ENCODE measurements around the gene MT1G. TPM values are rescaled to one million over a fixed set of nuclear protein-coding genes. Genes with fewer than 3 reads are reported as not detected.

Gene MT1G
- total RNA-seq, 4 donors from 2014 or later = 410 to 930 (median 704) TPM

DNA sequence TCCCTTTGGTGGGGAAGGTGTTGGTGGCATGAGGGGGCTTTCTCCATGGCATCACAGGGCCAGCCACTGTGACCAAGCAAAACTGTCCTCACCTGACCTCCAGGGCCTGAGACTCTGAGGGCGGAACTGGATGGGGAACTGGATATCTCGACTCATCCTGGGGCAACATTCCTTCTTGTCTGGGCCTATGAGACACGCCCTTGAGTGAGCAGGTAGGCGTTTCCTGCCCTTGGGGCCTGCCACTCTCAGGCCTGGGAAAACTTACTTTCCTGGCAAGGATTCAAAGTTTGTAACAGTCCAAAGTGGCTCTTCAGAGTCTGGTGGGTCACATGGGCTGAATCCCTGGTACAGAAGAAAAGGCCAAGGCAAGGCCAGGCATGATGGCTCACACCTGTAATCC is 24.0 kb upstream of the MT1G start:
- Histone ChIP-seq H3K27ac (peak overlapping the region; percentile 63 to 81 (median 74)), H3K4me1 (peaks cover 4 to 14% of the 10 kb centered on the region in 2 donors), H3K27me3 (no peaks in the 10 kb centered on the region), H3K36me3 (no peaks in the 10 kb centered on the region), H3K9me3 (no peaks in the 10 kb centered on the region), H3K4me3 (replicated peaks in 1 of 3) (no peak overlapping the region)
- peak; percentile 91 to 94 for DNase-seq
- TF ChIP-seq POLR2A (IDR thresholded peaks at IDR 0.05) = peak in 1 of 2 donors; percentile 49
- TF ChIP-seq, protein P1, sequence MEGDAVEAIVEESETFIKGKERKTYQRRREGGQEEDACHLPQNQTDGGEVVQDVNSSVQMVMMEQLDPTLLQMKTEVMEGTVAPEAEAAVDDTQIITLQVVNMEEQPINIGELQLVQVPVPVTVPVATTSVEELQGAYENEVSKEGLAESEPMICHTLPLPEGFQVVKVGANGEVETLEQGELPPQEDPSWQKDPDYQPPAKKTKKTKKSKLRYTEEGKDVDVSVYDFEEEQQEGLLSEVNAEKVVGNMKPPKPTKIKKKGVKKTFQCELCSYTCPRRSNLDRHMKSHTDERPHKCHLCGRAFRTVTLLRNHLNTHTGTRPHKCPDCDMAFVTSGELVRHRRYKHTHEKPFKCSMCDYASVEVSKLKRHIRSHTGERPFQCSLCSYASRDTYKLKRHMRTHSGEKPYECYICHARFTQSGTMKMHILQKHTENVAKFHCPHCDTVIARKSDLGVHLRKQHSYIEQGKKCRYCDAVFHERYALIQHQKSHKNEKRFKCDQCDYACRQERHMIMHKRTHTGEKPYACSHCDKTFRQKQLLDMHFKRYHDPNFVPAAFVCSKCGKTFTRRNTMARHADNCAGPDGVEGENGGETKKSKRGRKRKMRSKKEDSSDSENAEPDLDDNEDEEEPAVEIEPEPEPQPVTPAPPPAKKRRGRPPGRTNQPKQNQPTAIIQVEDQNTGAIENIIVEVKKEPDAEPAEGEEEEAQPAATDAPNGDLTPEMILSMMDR (IDR thresholded peaks at IDR 0.05) = no peak
- intact Hi-C loops (cut with DNase I) = no loop called here
- 29 to 39% methylated on average over 4 of the region's 4 CpGs for WGBS, 2 donors

DNA sequence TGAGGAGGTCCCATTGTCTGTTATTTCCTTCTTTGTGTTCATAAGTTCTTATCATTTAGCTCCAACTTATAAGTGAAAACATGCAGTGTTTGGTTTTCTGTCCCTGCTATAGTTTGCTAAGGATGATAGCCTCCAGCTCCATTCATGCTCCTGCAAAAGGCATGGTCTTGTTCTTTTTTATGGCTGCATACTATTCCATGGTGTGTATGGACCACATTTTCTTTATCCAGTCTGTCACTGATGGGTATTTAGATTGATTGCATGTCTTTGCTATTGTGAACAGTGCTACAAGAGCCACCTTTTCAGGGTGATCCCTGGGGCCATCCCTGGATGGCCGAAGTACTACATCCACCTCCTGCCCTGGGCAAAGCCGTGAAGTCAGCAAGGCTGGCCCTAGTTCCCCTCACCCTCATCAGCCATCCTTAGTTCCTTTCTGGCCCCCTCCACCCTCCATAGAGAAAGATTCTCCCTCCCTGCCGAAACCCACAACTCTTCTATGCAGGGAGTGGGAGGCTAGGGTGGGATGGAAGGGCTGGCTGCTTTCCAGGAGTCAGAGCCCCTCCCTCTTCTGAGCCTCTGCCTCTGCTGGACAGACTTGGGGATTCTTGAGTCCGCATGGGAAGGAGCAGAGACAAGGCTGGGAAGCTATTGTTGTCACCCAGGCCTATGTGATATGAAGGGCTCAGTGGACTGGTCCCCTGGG is 22.7 kb upstream of the MT1G start:
- H3K36me3 ChIP-seq = no peaks in the 10 kb centered on the region
- no peak for DNase-seq

GRCh38 chr16:56689171-56689570 is 21.3 kb upstream of the MT1G start:
- no peak overlapping the region for H3K4me3 ChIP-seq (replicated peaks in 1 of 3)
- DNase-seq = no peak

More for the DNA sequence above, 22.7 kb upstream of the MT1G start:
- H3K27me3 ChIP-seq = no peaks in the 10 kb centered on the region
- 79 to 80% methylated on average over 4 of the region's 4 CpGs for WGBS, 2 donors
- TF ChIP-seq POLR2A (IDR thresholded peaks at IDR 0.05) = no peak
- TF ChIP-seq, protein P1 (IDR thresholded peaks at IDR 0.05) = no peak
- H3K4me3 ChIP-seq (replicated peaks in 1 of 3) = no peak overlapping the region
- peaks cover 5 to 20% of the 10 kb centered on the region in 2 donors for H3K4me1 ChIP-seq
- peak overlapping the region in 2 of 3 donors; percentile 42 to 70 for H3K27ac ChIP-seq
- no peaks in the 10 kb centered on the region for H3K9me3 ChIP-seq
- intact Hi-C loops (cut with DNase I) = no loop called here

GRCh38 chr16:56688762-56689161 is 20.9 kb upstream of the MT1G start:
- TF ChIP-seq, protein P1 (IDR thresholded peaks at IDR 0.05) = no peak
- TF ChIP-seq POLR2A (IDR thresholded peaks at IDR 0.05) = no peak
- intact Hi-C loops (cut with DNase I) = loop anchor here (5.0 kb wide), 1 partner anchor 81 kb away; the partner anchor contains the start of gene MT2A

More at GRCh38 chr16:56689171-56689570, 21.3 kb upstream of the MT1G start:
- H3K27me3 ChIP-seq = no peaks in the 10 kb centered on the region
- H3K4me1 ChIP-seq = peaks cover 17 to 34% of the 10 kb centered on the region in 2 donors
- TF ChIP-seq POLR2A (IDR thresholded peaks at IDR 0.05) = no peak
- TF ChIP-seq, protein P1 (IDR thresholded peaks at IDR 0.05) = no peak
- 77 to 84% methylated on average over 3 of the region's 3 CpGs for WGBS, 2 donors
- H3K27ac ChIP-seq = no peak overlapping the region
- H3K36me3 ChIP-seq = peaks cover 0 to 1% of the 10 kb centered on the region in 2 donors
- no peaks in the 10 kb centered on the region for H3K9me3 ChIP-seq
- intact Hi-C loops (cut with DNase I) = loop anchor here (5.0 kb wide), 1 partner anchor 82 kb away; the partner anchor contains the start of gene MT2A

DNA sequence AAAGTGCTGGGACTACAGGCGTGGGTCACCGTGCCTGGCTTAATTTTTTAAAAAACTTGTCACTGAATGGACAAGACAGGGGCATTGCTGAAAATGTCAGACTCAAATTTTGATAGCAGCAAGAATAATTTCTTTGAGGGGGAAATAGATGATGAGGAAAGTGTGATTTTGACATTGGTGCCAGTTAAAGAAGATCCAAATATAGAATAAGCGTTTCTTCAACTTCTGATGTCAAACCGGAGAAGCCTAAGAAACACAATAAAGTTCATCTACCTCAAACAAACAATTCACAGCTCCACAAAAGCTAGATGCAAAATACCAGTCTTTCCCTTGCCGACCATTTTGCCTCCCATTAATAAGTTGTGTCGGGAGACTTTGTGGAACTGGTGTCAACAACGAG is 18.9 kb upstream of the MT1G start:
- Histone ChIP-seq H3K4me3 (replicated peaks in 1 of 3) (no peak overlapping the region), H3K9me3 (no peaks in the 10 kb centered on the region), H3K27ac (no peak overlapping the region), H3K4me1 (peaks cover 21 to 30% of the 10 kb centered on the region in 2 donors), H3K36me3 (peaks cover 0 to 13% of the 10 kb centered on the region in 2 donors), H3K27me3 (no peaks in the 10 kb centered on the region)
- no peak for DNase-seq
- WGBS, 2 donors = 91 to 96% methylated on average over 7 of the region's 7 CpGs
- intact Hi-C loops (cut with DNase I) = loop anchor here (5.0 kb wide), 1 partner anchor 79 kb away; the partner anchor contains the start of gene MT2A
- TF ChIP-seq POLR2A (IDR thresholded peaks at IDR 0.05) = no peak
- TF ChIP-seq, protein P1 (IDR thresholded peaks at IDR 0.05) = no peak

More at GRCh38 chr16:56688762-56689161, 20.9 kb upstream of the MT1G start:
- Histone ChIP-seq H3K4me1 (peaks cover 20 to 35% of the 10 kb centered on the region in 2 donors), H3K4me3 (replicated peaks in 1 of 3) (no peak overlapping the region), H3K27ac (no peak overlapping the region), H3K36me3 (peaks cover 0 to 5% of the 10 kb centered on the region in 2 donors), H3K9me3 (no peaks in the 10 kb centered on the region), H3K27me3 (no peaks in the 10 kb centered on the region)
- WGBS, 2 donors = 50 to 64% methylated on average over 1 of the region's 1 CpG
- DNase-seq = no peak

Measured in thyroid gland (tissue), 4 donors.